Ovary (tissue), 9 donors: ENCODE results near the gene C21orf58. TPM values are rescaled to one million over a fixed set of nuclear protein-coding genes. Genes with fewer than 3 reads are reported as not detected.

Source experiments
- DNase-seq, 5 donors: peaks; one replicate each; pipeline ENCODE4 v3.0.0-alpha.2; 2019 to 2020
- H3K27ac ChIP-seq, 2 donors: fragments of 200-600 bp; one replicate each; pipeline versions ENCODE4 v1.5.1 to v1.8.0; 2019 to 2022
- H3K27me3 ChIP-seq: fragments of 200-600 bp; one replicate; pipeline ENCODE4 v1.8.0; 2022
- H3K36me3 ChIP-seq: fragments of 200-600 bp; sonication (generic); one replicate; pipeline ENCODE4 v1.5.1; 2019
- H3K4me1 ChIP-seq: one replicate; pipeline ENCODE4 v1.8.1; 2013; ENCODE audit warnings: mild to moderate bottlenecking, moderate library complexity; ENCODE audit not compliant: insufficient read depth
- H3K4me3 ChIP-seq: fragments of 200-600 bp; sonication (generic); one replicate; pipeline ENCODE4 v1.5.1; 2017
- H3K9me3 ChIP-seq, 2 donors: fragments of 200-600 bp in 1 of 2; sonication (generic) in 1 of 2; one replicate each; pipeline versions ENCODE4 v1.5.1 to v1.8.1; 2013 to 2019; ENCODE audit warnings: mild to moderate bottlenecking in 1 of 2, moderate library complexity in 1 of 2
- EP300 ChIP-seq: sonication (generic); formaldehyde crosslinking; IDR thresholded peaks from one replicate; pipeline ENCODE4 v1.6.1; 2017; ENCODE audit warnings: antibody characterized with exemption
- POLR2A ChIP-seq: fragments of 450-650 bp; IDR thresholded peaks from one replicate; pipeline ENCODE4 v1.6.1; 2017; ENCODE audit warnings: antibody characterized with exemption, mild to moderate bottlenecking, moderate library complexity
- WGBS, 3 donors: extraction: QIAGEN DNeasy Blood & Tissue Kit in 1 of 3; methylation state at CpG; one replicate each; pipeline versions ENCODE4 v1.1.5 to v1.1.7; 2013 to 2017; 5-methylcytosine and 5-hydroxymethylcytosine counted together
- intact Hi-C, 4 donors: fragments of 100-400 bp; cut with DNase I; formaldehyde crosslinking; loops; one replicate each; pipeline versions ENCODE4 v1.11.0 to v1.15.1; 2022 to 2023
- polyA plus RNA-seq, 2 donors: library from polyadenylated mRNA; stranded (reverse); fragments of 200-250 nt in 1 of 2; fragments of 350-450 nt in 1 of 2; fragmentation: Illumina TruSeq in 1 of 2; extraction: RNeasy Lipid Tissue Mini Kit (QIAGEN cat#74804) in 1 of 2; gene quantifications; one replicate each; pipeline ENCODE4 v1.2.3, GENCODE V29; 2013 to 2014
- total RNA-seq, 7 donors: library from RNA; depleted of rRNA in 2 of 7; stranded (reverse); fragments of >200 nt in 2 of 7; fragmentation: NEBNext Ultra II Directional in 3 of 7; extraction: Animal tissue kit (Norgen Biotek cat#: 25700) in 3 of 7; gene quantifications; one replicate each; pipeline versions ENCODE4 v1.1.0 to v1.2.4, GENCODE V29; 2016 to 2023
- TF ChIP-seq, protein P1 (sequence below), 3 donors: fragments of 450-650 bp in 2 of 3; fragments of 200-600 bp in 1 of 3; IDR thresholded peaks; one replicate each; pipeline versions ENCODE4 v1.5.1 to v1.8.0; 2016 to 2022; ENCODE audit warnings: antibody characterized with exemption in 3 of 3, mild to moderate bottlenecking in 1 of 3
- donor health status: DM: no; HTN: no; CAD: no; lungs with moderate emphysema.
- donor health status: DM: no; HTN: no; CAD: no.
- donor health status: Bipolar disorder and iron deficiency.
- donor health status: DM: yes; HTN: yes; CAD: no.
- donor health status: DM: no; HTN: no; CAD: no.
- donor health status: DM: yes; HTN: yes; CAD: no.

Gene C21orf58
- total and polyA plus RNA-seq, 9 donors: 0.63 to 26.8 (median 2.3) TPM

DNA sequence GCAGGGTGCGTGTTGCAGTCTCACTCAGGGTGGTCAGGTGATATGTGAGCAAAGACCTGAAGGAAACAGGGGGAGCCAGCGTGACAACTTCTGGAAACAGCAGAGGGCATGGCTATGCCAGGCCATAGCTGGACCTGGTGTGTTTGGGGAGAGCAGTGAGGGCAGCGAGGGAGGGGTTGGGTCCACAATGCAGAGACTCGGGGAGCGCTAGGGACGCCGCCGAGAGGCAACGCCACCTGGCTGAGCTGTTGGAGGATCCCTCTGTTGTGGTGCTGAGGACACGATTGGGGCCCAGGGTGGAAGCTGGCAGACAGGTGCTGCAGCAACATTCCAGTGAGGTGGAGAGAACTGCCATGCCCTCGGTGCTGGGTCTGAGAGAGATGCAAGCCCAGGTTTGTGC, 68.5 kb downstream of the C21orf58 start:
- no peak overlapping the region for H3K27ac ChIP-seq
- no peaks in the 10 kb centered on the region for H3K9me3 ChIP-seq
- no peaks in the 10 kb centered on the region for H3K4me1 ChIP-seq
- H3K27me3 ChIP-seq: no peaks in the 10 kb centered on the region
- TF ChIP-seq EP300 (no peak), POLR2A (no peak)
- TF ChIP-seq, protein P1, sequence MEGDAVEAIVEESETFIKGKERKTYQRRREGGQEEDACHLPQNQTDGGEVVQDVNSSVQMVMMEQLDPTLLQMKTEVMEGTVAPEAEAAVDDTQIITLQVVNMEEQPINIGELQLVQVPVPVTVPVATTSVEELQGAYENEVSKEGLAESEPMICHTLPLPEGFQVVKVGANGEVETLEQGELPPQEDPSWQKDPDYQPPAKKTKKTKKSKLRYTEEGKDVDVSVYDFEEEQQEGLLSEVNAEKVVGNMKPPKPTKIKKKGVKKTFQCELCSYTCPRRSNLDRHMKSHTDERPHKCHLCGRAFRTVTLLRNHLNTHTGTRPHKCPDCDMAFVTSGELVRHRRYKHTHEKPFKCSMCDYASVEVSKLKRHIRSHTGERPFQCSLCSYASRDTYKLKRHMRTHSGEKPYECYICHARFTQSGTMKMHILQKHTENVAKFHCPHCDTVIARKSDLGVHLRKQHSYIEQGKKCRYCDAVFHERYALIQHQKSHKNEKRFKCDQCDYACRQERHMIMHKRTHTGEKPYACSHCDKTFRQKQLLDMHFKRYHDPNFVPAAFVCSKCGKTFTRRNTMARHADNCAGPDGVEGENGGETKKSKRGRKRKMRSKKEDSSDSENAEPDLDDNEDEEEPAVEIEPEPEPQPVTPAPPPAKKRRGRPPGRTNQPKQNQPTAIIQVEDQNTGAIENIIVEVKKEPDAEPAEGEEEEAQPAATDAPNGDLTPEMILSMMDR (IDR thresholded peaks at IDR 0.05): no peak
- no peaks in the 10 kb centered on the region for H3K36me3 ChIP-seq
- no peak for DNase-seq
- WGBS, 3 donors: 81 to 94% (median 91%) methylated on average over 11 of the region's 11 CpGs
- no peak overlapping the region for H3K4me3 ChIP-seq
- intact Hi-C loops: no loop called here

DNA sequence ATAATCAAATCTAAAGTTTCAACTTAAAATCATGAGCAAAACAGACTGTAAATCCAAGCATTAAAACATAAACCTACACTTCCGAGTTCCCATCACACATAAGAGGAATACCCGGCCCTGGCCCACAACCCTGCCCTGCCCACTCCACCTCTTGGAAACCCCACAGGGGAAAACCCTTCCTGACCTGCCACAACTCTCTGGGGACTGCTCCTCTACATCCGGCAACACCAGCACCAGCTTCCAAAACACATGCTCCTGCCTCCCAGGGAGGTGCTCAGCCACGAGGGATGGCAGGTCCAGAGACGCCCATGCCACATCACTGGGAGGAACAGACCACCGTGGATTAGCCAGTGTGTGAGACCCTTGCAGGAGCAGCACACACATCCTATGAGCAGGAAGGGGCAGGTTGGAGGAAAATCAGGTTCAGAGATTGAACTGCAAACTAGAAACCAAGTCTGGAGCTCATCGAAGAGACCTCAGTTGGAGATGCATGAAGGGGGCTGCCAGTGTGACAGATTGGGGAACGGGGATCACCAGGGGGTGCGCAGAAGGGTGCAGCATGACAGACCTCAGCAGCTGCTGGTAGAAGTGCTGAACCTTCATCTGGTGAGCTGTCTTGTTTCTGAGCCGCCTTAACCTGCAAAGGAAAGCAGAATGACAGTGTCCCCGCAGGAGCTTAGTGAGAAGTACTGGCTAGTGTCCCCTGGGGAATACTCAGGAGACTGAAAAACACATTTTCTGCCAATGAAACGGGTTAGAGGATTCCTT, 69.3 kb downstream of the C21orf58 start:
- no peak overlapping the region for H3K4me3 ChIP-seq
- TF ChIP-seq EP300: no peak
- no peak for DNase-seq
- no peak overlapping the region for H3K27ac ChIP-seq
- no peaks in the 10 kb centered on the region for H3K36me3 ChIP-seq
- 84 to 86% (median 85%) methylated on average over 12 of the region's 12 CpGs for WGBS, 3 donors
- intact Hi-C loops: no loop called here
- no peaks in the 10 kb centered on the region for H3K27me3 ChIP-seq
- no peaks in the 10 kb centered on the region for H3K9me3 ChIP-seq
- H3K4me1 ChIP-seq: no peaks in the 10 kb centered on the region

DNA sequence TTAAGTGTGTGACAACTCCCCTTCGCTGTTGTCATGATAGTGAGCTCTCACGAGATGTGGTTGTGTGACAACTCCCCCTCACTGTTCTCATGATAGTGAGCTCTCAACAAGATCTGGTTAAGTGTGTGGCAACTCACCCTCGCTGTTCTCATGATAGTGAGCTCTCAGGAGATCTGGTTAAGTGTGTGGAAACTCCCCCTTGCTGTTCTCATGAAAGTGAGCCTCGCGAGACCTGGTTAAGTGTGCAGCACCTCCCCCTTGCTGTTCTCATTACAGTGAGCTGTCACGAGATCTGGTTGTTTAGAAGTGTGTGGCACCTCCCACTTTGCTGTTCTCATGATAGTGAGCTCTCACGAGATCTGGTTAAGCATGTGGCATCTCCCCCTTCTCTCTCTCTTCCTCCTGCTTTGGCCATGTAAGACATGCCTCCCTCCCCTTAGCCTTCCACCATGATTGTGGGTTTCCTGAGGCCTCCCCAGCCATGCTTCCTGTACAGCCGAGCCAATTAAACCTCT, 70.0 kb downstream of the C21orf58 start:
- Histone ChIP-seq H3K9me3 (no peaks in the 10 kb centered on the region), H3K4me1 (no peaks in the 10 kb centered on the region), H3K4me3 (no peak overlapping the region), H3K27ac (no peak overlapping the region), H3K27me3 (no peaks in the 10 kb centered on the region), H3K36me3 (no peaks in the 10 kb centered on the region)
- WGBS, 3 donors: 65 to 66% (median 66%) methylated on average over 8 of the region's 8 CpGs
- intact Hi-C loops: no loop called here
- no peak for DNase-seq
- TF ChIP-seq POLR2A (no peak), EP300 (no peak)
- TF ChIP-seq, protein P1 (IDR thresholded peaks at IDR 0.05): no peak

DNA sequence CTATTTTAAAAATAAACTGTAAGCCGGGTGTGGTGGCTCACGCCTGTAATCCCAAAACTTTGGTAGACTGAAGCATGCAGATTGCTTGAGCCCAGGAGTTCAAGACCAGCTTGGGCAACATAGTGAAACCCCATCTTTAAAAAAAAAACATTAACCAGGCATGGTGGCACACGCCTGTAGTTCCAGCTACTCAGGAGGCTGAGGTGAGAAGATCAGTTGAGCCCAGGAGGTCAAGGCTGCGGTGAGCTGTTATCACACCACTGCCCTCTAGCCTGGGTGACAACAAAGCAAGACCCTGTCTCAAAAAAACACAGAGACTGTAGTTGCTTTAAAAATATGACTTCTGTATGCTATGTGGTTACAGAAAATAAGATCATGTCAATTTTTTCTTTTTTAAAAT, 70.8 kb downstream of the C21orf58 start:
- TF ChIP-seq EP300 (no peak), POLR2A (no peak)
- TF ChIP-seq, protein P1 (IDR thresholded peaks at IDR 0.05): no peak
- H3K9me3 ChIP-seq: no peaks in the 10 kb centered on the region
- DNase-seq: no peak
- H3K27ac ChIP-seq: no peak overlapping the region
- no peaks in the 10 kb centered on the region for H3K27me3 ChIP-seq
- H3K4me3 ChIP-seq: no peak overlapping the region
- no peaks in the 10 kb centered on the region for H3K4me1 ChIP-seq
- H3K36me3 ChIP-seq: no peaks in the 10 kb centered on the region
- WGBS, 3 donors: 86 to 94% (median 94%) methylated on average over 4 of the region's 4 CpGs
- intact Hi-C loops: no loop called here

Other genes starting within 250 kb of the C21orf58 start
- gene COL6A2, start 225.8 kb downstream of the C21orf58 start, total RNA-seq: 1,000 to 10,000 TPM in 1 of 7 donors, 100 to 1,000 TPM in 6; 222 to 1,092 (median 831) TPM
- 100 to 1,000 TPM in 1 of 2 donors, 10 to 100 TPM in 1; 50.9 to 818 TPM for gene COL6A2, start 225.8 kb downstream of the C21orf58 start, polyA plus RNA-seq
- 1 to 10 TPM in 5 of 7 donors, under 1 TPM in 2; 0.83 to 7.5 (median 3.8) TPM for gene FTCD, start 168.3 kb downstream of the C21orf58 start, total RNA-seq
- gene FTCD, start 168.3 kb downstream of the C21orf58 start, polyA plus RNA-seq: 1 to 10 TPM in 1 of 2 donors, not detected in 1; 3.5 TPM
- gene SPATC1L, start 139.4 kb downstream of the C21orf58 start, total RNA-seq: 10 to 100 TPM in 5 of 7 donors, 1 to 10 TPM in 2; 7.2 to 21.1 (median 14.9) TPM
- 10 to 100 TPM in 1 of 2 donors, 1 to 10 TPM in 1; 2.8 to 21.3 TPM for gene SPATC1L, start 139.4 kb downstream of the C21orf58 start, polyA plus RNA-seq
- gene LSS, start 95.1 kb downstream of the C21orf58 start, total RNA-seq: 100 to 1,000 TPM in 2 of 7 donors, 10 to 100 TPM in 5; 33.2 to 201 (median 80.9) TPM
- gene LSS, start 95.1 kb downstream of the C21orf58 start, polyA plus RNA-seq: 10 to 100 TPM; 19.8 to 49.8 TPM
- 10 to 100 TPM; 58.2 to 89.3 (median 84.5) TPM for gene MCM3AP, start 38.3 kb downstream of the C21orf58 start, total RNA-seq
- 10 to 100 TPM; 35.9 to 50.4 TPM for gene MCM3AP, start 38.3 kb downstream of the C21orf58 start, polyA plus RNA-seq
- gene YBEY, start 37.5 kb downstream of the C21orf58 start, total RNA-seq: 10 to 100 TPM; 10.7 to 22.6 (median 14.9) TPM
- 10 to 100 TPM; 16.4 to 27.9 TPM for gene YBEY, start 37.5 kb downstream of the C21orf58 start, polyA plus RNA-seq
- 10 to 100 TPM; 14.7 to 28.2 (median 24.0) TPM for gene PCNT, start 286 bp upstream of the C21orf58 start, total RNA-seq
- 10 to 100 TPM; 11.1 to 11.4 TPM for gene PCNT, start 286 bp upstream of the C21orf58 start, polyA plus RNA-seq
- gene DIP2A, start 135.0 kb upstream of the C21orf58 start, total RNA-seq: 10 to 100 TPM; 27.0 to 40.3 (median 36.2) TPM
- 10 to 100 TPM; 20.5 to 21.3 TPM for gene DIP2A, start 135.0 kb upstream of the C21orf58 start, polyA plus RNA-seq